NCI-H226 (cell line): ENCODE results near the gene SPPL2C.
"Not testable (repeated sequence)": the region's sequence is repeated elsewhere in the genome, so short reads cannot be mapped to it uniquely, and the experiment has no call there.

ENCODE experiments used
- DNase-seq: peaks from one replicate; pipeline ENCODE4 v3.0.0-alpha.2; 2015

SPPL2C gene

DNA sequence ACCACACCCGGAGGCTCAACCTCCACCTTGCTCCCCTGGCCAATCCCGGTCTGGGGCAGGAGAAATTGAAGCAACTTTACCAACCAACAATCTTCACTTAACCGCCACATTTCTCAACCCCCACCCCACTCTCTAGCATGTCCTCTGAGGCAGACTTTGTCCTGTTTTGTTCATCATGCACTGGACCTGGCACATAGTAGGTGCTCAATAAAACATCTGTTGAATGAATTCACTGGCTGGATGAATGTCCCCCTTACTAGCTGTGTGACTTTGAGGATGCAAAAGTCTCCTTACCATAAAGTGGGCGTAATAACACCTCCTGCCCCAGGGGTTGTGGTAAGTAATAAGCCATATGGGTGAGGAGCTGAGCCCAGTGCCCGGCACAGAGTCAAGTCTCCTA is 5.8 kb downstream of the SPPL2C start:
- no peak for DNase-seq

DNA sequence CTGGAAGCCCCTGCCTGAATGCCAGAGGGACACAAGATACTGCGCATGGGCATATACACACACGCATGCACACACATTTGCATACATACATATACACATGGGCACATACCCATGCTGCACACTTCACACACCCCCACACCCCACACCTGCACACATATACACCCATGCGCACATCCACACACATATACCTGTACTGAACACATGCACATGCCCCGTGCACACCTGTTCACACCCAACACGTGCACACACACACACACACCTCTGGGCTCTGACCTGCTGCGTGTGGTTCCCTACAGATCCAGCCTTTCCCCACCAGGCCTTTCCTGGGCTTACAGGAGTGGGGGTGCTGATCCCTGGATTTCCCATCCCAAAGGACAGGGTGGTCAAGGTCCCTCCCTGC is 6.3 kb downstream of the SPPL2C start:
- no peak for DNase-seq

DNA sequence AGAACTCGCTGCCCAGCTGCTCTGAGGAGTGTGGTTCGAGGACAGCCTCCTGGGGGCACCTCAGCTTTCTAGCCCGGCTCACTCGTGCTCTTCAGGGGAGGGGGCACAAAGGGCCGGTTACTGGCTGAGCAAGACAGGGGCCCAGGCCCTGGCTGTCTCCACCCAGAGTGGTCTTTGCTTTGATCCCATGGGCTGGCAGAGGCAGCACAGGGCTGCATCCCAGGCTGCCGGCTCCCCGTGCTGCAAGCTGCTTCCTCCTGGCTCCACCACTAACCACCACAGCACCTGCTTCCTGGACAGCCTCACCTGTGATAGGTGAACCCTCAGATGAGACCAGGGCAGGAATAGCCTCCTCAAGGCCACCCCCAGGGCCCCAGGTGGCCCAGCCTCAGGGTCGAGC is 6.8 kb downstream of the SPPL2C start:
- DNase-seq: no peak

DNA sequence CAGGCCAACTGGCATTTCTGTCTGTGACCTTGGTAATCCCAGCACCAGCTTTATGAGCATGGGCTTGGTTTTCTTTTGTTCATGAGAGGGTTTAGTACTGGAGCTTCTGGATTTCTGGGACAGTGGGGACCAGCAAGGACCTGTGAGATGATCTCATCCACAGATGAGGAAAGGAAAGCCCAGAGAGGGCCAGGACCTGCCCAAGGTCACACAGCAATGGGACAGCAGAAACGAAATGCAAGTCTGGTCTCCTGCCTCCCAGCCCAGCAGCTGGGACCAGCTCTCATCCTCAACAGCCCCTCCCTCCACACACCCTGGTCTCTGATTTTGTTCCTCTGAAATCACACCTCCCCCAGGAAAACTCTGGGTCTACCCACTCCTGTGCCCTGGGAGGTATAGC is 7.2 kb downstream of the SPPL2C start:
- DNase-seq: no peak

DNA sequence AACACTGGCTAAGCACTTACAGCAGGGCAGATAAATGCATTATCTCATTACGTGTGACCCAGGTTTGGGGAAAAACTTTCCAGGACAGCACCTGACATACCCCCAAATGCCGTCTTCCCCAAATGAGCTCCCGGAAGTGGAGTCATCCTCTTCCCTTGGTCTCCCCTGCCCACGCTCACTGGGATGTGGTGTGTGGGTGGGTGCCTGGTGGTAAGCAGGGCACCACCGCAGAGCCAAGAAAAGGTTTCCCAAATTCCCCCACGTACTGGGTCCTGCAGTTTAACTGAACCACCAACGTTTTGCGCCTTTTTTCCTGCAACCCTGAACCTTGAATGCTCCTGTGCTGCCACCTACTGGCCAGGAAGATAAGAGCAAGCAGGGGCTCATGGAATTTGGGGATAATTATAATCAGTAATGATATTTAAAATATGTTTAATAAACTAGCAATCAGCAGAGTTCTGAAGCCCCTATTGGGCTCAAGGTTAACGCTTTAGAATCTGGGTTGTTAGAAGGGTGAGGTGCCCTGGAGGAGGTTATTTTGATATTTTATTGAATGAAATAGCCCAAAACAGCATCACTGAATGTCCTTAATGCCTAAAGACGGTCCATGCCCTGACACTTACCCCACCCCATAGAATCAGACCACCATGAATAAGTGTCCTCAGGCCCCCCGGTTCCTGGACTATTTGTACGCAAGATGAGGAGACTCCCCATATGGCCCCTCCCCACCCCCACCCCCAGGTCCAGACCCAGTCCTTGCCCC is 8.0 kb downstream of the SPPL2C start:
- DNase-seq: no peak

DNA sequence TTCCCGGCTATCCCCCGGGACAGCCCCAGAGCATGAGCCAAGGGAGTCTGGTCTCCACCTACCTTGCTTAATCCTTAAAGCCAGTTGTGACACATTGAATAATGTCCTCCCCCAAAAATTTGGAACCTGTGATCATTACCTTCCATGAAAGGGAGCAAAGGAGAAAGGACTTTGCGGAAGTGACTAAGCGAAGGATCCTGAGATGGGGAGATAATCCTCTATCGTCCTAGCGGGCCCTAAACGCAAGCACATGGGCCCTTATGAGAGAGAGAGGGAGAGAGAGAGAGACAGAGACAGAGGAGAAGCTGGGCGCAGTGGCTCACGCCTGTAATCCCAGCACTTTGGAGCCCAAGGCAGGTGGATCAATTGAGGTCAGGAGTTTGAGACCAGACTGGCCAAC is 9.5 kb downstream of the SPPL2C start:
- DNase-seq: no peak

DNA sequence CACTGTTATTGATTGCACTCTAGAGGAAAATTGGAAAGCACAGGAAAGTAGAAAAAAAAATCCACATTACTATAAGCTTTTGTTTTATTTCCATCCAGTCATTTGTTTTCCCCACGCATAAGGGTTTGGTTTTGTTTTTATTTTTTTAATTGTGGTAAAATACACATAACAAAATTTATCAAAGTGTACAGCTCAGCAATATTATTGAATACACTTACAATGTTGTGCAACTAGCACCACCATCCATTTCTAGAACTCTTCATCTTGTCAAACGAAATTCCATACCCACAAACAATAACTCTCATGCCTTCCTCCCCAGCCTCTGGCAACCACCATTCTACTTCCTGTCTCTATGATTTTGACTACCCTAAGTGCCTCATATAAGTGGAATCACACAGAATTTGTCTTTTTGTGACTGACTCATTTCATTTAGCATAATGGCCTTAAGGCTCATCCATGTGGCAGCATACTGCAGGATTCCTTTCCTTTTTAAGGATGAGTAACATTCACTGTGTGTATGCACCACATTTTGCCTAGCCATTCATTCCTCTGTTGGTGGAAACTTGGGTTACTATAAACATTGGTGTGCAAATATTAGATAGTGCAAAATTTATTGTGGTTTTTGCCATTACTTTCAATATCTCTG is 11.1 kb downstream of the SPPL2C start:
- DNase-seq: no peak

DNA sequence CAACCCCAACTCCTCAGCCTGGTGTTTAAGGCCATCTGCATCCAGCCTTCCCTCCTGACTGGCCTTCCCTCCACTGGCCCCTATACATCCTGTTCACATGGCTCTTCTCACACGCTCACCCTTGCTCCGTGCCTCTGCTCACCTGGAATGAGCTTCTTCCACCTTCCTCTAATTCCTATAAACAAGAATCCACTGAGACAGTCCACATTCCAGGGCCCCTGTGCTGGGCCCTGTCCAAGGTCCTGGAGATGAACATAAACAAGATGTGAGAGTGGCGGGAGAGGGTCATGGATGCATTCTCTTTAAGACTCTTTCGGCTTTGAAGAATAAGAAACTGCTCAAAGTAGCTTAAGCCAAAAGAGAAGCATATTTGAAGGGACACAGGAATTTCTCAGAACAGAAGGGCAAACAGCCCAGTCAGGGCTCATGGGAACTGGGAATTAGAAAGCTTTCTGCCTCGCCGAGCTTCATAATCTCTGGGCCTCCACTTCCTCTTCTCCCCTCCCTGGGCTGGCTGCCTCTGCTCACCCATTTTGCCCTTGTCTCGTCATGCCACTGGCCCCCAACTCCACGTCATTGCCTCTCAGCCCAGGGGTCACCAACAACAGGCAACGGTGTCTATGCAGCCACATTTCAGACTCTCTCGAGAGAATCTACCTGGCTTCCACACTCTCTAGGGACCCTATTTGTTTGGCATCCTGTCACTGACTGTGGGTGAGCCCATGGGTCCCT is 13.5 kb downstream of the SPPL2C start:
- DNase-seq: no peak

DNA sequence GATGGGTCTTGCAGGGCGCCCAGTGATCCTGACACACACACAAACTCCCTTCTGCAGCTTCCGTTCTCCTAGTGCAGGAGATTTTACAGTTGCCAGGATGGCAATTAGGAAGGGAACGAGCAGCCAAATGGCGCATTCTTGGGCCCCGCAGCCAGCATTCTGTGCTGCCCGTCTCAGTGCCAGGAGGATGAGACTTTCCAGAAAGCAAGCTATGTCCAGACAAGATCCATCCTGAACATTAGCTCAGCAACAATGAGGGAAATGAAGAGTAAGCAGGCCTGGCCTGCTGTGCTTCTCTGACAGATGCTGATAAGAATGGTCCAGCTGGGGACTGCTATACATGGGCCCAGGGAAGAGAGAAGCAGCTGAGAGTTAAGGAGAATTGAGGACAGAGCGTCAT is 16.5 kb downstream of the SPPL2C start:
- no peak for DNase-seq

DNA sequence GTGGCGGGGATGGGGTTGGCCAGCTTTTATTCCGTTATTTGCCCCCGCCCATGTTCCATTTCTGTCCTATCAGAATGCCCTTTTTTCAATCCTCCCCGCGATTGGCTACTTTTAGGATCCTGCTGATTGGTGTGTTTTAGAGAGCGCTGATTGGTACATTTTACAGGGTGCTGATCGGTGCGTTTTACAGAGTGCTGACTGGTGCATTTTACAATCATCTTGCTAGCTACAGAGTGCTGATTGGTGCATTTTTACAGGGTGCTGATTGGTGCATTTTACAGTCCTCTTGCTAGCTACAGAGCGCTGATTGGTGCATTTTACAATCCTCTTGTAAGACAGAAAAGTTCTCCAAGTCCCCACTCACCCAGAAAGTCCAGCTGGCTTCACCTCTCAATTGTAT is 17.4 kb downstream of the SPPL2C start:
- DNase-seq: not testable (repeated sequence)

DNA sequence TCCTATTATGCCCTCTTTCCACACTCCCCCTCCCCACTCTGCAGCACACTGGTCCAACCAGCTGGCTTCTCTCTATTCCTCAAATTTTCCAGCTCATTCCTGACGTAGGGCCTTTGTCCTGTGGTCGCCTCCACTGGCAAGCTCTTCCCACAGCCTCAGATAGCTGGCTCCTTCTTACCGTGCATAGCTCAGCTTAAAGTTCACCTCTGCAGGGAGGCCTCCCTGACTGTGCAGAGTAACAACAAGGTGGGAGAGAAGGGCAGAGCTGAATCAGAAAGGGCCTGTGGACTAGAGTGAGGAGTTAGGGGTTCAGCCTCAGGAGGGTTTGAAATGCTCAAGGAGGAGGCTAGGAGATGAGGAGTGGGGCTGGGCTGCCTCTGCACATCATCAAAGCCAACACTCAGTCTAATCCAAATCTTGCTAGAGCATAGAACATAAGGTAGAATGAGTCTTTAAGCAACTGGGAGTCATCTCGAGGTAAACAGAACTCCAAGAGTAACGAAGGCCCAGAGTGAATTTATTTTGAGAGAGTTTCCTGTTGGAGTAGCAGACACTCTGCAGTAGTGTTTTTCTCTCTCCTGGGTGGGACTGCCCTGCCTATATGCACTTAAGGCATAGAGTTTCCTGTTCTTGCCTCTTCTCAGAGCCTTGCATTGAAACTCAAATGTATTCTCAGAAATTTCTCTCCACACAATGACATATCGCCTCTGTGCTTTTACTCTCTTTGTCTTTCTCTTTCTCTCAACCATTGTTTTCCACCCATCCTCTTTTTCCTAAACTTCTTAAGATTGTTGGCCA is 19.4 kb downstream of the SPPL2C start:
- no peak for DNase-seq

DNA sequence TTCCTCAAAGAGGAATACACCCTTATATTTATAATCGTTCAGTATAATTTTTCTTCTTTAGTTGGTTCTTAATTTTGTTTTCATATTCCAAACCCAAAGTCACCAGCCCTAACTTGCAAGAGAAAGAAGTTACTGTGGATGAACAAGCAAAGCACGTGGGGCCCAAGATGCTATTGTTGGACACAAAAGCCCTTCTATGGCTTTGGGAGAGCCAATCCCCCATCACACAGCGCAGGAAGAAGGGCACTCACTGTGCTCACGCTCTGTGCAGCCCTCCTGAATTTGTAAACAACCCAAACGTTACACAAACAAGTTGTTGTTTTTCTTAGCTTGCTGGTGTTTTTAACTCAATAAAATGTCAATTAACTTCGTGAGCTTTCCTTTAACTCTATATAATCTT is 22.5 kb downstream of the SPPL2C start:
- DNase-seq: no peak

DNA sequence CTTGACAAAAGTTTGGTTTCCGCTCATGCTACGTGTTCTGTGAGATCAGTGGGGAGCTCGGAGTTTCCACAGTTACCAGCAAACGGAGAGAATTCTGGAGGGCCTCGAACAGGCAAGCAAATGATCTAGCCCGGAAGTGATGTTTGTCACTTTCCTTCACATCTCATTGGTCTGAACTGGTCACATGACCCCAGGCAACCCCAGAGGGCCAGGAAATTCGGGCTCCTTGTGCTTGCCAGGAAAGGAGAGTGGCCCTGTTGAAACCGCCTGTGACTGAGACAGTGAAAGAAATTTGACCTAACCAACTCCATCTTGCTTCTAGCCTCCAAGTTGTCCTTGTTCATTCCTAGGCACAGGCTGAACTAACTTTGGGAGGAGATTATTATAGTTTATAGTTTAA is 23.0 kb downstream of the SPPL2C start:
- no peak for DNase-seq

DNA sequence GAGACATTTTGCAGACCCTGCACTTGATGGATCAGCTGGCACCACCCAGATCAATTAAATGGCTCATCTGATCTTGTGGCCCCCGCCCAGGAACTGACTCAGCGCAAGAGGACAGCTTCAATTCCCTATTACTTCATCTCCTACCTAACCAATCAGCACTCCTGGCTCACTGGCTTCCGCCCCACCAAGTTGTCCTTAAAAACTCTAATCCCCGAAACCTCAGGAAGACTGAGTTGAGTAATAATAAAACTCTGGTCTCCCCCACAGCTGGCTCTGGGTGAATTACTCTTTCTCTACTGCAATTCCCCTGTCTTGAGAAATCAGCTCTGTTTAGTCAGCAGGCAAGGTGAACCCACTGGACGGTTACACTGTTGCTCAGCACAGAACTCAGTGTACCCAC is 23.6 kb downstream of the SPPL2C start:
- DNase-seq: peak; percentile 20

DNA sequence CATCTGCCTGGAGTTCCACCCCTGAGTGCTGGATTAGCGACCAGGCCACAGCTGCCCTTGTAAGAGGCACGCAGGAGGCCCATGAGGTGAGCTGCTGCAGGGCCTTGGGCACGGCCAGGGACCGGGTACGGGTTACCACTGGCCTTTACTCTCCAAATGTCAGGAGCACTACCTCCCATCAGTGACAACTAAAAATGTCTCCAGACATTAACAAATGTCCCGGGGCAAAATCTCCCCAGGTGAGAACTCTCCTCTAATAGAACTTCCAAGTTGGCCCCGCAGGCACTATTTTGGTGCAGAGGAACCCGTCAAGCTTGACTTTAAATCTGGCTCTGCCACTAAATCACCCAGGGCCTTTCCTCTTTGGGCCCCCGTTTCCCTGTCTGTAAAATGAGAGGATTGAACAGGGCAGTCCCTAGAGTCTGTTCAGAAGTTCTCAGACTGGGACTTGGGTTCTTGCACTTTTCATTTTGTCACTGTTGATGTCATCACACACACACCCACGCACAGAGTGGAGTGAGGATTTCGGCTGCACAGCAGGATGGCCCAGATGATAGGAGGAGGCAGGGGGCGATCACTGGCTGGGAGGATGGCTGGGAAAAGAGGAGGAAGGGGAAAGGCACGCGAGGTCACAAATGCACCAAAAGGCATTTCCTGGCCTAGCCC is 25.1 kb downstream of the SPPL2C start:
- DNase-seq: no peak

DNA sequence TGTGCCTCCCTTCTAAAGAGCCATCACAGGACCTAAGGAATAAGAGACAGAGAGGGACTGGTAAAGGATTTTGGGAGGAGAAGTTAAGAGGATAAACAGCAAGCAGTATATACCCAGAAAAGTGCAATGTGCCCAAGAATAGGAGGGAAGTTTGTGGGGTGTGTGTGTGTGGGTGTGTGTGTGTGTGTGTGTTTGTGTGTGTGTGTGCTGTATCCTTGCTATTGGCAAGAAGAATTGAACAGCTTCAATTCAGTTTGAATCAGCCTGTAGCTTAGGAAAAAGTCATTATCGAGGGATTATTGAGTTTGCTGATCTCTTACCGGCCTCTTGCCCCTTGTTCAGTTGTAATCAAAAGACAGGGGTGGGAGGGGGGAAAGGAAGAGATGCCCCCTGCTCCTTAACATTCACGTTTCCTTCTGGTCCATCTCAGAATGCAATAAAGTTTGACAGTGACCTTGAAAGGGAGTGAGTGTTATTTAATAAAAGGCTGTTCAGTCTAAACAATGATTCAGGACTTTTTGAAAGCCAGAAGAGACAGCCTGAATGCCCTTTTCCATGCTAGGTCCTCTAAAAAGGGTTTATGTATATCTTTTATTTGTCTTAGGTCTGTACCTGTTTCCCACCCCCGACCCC is 25.8 kb downstream of the SPPL2C start:
- no peak for DNase-seq

DNA sequence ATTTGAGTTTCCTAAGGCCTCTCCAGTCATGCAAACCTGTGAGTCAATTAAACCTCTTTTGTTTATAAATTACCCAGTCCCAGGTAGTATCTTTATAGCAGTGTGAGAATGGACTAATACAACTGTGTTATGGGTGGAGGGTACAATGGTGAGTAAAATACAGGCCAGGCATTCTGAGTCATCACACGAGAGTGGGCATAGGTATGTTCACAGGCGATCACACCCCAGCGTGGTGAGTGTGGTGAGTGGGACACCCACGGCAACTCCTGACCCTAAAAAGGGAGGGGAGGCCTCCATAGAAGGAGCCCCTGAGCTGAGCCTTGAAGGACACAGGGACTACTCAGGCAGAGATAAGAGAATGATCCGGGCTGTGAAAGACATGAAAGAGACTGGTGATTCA is 27.0 kb downstream of the SPPL2C start:
- no peak for DNase-seq

DNA sequence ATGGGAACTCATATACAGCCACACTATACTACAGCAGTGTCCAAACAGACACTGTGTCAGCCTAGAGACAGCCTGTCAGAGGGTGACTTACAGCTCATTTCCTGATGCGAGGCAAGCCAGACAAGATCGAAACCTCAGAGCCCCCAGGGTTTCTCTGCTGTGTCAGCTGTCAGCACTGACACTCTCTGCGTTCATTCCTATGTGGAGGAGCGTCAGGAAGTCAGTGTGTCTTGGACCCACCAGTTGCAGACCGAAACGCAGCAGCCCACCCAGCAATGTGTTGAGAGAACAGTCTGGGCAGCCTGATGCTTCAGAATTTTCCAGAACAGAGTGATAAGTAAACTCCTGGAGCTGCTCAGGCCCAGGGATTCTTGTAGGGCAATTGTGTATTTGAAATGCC is 29.0 kb downstream of the SPPL2C start:
- DNase-seq: no peak

DNA sequence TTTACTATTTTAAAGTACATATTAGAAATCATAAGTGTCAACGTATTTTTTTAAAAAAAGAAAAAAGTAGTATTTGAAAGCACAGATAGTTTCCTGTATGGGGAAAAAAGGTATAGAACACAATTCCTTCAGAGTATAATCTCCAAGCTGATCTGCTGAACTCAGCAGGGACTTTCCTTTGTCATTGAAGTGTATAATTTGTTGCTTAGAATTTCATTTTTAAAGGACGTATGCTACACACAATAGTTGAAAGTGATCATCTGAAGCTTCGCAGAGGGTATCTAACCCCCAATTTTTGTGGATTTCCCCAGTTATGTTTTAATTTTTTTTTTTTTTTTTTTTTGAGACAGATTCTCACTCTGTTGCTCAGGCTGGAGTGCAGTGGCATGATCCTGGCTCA is 29.5 kb downstream of the SPPL2C start:
- no peak for DNase-seq

DNA sequence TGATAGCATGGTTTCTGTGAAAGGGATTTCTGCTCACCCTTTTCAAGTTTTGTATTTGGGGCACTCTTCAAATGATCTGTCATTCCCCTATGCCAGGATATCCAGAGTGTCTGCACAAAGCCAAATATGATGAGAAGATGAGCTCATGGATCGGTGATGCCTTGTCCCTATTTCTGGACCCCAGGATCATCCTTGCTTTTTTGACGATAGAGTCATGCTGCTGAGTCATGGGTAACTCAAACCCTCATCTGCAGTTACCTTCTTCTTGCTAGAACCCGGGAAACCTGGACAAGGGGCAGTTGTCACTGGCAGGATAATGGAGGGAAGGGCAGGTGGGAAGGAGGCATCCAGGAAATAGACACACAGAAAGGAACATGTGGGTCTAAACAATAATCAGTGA is 31.9 kb downstream of the SPPL2C start:
- no peak for DNase-seq

DNA sequence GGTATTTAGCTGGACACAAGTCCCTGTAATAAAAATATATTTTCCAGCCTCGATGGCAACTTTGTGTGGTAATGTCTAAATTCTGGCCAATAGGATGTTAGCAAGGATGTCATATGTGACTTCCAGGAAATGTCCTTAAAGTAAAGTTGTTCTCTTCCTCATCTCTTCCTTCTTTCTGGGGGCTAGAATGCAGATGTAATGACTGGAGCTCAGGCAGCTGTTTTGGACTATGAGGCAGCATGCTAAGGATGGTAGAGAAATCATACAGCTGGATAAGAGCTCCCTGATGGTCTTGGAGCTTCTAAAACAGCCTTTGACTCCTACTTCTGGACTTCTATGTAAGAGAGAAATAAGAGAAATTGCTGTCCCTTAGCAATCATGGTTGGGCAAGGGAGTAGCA is 32.8 kb downstream of the SPPL2C start:
- DNase-seq: no peak

DNA sequence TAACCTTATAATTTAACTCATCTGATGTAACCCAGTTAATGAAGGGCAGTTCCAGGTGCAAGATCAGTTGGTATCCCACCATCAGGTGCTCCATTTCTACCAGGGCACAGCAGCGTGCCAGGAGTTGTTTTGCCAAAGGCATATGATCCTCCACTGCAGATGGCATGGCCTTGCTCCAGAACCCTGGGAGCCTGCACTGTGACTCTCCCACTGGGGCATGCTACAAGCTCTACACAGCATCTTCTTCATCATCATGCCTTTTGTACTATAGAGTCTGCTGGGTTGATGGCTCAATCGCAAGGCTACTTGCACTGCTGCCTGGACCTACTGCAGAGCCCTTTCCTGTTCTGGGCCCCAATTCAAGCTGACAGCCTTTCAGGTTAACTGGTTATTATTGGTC is 38.4 kb downstream of the SPPL2C start:
- DNase-seq: no peak
